Activated gamma-delta T cell treated with anti-CD3 and anti-CD28 coated beads, Interleukin-2, amount 50 U/mL, for 16 hours (primary cell): ENCODE measurements around the gene IVD.

Source experiments
- DNase-seq: peaks from one replicate; pipeline ENCODE4 v3.0.0-alpha.2; 2020; ENCODE audit warnings: low read depth

IVD gene

DNA sequence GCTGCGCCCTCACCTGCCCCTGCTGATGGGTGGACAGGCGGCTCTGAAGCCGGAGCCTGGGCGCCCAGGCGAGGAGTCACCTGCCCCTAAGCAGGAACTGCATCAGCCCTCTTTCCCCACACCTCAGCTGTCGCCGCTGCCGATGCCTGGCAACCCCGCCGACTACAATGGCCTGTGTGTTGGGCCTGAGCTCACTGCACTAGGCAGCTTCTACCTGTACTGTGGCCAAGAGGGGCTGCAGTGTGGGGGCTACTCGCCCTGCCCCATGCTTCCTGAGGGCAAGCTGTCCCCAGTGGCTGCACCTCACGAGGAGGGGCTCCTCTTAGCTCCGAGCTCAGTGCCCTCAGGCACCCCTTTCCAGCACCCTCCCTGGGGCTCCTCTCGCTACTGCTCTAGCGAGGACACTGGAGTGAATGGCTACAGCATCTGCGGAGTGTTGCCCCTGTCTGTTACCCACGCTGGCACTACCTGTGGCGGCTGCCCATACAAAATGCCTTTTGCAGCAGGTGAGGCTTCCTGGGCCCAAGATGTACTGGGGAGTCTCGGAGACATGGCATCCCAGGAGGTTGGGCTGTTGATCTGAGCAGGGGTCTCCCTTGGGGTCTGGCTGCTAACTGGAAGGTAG, 53.9 kb downstream of the IVD start:
- DNase-seq: no peak

DNA sequence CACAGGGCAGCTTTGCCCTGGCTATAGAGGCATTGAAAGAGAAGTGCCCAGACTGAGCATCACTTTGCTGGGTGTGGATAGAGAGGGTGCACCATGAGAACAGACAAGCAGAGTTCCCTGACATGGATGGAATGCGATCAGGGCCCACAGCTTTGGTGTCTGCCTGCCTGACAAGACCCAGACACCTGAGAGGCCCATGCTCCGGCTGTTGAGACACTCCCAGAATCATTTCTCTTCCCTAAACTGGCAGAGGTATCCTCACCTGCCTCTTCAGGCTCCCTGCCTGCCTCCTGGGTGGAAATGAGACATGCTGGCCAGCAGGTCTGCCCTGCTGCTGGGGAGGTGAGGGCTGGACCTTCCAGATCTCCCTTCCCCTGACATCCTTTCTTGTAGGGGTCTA, 54.8 kb downstream of the IVD start:
- no peak for DNase-seq

DNA sequence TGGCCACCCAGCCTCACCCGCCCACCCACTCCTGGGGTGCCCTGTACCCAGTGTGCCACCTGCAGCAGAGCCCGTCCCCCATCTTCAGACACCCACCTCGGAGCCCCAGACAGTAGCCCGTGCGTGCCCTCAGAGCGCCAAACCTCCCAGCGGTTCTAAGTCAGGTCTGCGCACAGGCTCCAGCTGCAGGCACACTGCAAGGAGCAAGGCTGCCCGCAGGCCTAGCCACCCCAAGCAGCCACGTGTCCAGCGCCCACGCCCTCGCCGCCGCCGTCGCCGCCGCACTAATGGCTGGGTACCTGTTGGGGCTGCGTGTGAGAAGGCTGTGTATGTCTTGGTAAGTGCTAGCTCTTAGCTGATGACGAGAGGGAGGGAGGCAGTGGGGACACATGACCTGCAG, 56.4 kb downstream of the IVD start:
- no peak for DNase-seq

DNA sequence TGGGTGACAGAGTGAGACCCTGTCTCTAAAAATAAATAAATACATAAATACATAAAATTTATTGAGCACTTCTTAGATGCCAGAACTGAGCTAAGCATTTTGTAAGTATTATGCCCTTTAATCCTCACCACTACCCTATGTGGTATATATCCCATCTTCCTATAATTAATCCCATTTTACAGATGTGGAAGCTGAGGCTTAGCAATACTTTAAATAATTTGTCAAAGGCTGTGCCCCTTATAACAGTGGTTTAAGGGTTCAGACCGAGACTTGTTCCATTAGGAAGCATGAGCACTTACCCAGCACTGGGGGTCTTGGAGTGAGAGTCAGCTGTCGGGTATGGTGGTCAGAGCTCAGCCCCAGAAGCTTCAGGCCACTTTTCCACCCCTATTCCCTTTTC, 57.7 kb downstream of the IVD start:
- DNase-seq: no peak

DNA sequence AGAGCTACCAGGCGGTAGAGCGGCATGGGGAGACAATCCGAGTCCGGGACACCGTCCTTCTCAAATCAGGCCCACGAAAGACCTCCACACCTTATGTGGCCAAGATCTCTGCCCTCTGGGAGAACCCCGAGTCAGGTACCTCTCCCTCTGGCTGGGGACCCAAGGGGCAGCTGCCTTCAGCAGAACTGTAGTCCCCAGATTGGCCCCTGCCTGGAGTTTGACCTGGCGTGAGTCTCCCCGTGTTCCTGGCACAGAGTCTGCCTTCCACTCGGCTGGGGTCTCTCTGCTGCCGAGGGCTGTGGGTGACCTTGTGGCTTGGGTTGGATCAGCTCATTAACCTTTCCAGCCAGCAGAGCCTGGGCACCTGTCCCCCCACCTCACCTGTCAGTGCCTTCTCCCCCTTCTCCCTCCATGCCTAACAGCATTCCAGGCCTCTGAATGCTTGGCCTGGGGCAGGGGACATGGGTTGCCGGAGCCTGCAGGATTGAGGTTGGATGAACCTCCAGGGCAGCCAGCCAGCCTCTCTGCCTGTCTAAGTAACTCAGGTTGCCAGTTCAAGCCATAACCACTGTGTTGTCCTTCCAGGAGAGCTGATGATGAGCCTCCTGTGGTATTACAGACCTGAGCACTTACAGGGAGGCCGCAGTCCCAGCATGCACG, 58.4 kb downstream of the IVD start:
- no peak for DNase-seq

DNA sequence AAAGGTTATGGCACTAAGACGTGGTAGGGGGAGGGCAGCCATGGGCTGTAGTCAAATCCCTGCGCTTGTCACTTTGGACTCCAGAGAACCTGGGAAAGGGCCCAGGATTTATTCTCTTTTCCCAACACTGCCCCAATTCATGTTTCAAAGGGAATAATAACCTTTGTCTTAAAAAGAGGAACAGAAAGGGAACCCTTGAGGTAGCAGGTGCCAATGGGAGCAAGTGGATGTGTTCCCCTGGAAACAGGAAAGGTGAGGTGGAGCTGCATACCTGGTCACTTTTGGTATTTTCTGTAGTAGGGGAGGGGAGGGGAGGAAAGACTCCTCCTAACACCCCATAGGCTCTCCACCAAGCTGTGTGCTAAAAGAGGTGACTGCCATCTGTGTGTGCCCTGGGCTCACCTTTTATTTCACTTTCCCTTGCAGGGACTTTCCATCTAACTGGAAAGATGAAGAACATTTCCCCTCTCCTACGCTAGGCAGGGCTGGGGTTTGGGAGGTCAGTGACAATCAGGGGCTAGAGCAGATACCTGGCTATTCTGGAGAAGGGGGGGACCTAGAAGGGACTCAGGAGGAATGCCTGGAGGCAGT, 59.1 kb downstream of the IVD start:
- DNase-seq: no peak

DNA sequence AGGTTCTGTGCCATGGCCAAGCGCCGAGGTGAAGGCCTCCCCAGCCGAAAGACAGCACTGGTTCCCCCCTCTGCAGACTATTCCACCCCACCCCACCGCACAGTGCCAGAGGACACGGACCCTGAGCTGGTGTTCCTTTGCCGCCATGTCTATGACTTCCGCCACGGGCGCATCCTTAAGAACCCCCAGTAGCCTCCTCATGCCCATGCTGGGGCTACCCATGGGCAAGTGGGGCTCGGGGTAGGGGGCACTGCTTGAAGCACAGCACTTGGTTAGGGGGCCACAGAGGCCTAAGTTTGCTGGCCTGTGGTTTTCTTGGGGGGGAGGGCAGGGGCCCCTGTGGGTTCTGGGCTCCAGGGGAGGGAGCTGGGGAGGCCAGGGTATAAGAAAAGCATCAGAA, 60.3 kb downstream of the IVD start:
- no peak for DNase-seq

DNA sequence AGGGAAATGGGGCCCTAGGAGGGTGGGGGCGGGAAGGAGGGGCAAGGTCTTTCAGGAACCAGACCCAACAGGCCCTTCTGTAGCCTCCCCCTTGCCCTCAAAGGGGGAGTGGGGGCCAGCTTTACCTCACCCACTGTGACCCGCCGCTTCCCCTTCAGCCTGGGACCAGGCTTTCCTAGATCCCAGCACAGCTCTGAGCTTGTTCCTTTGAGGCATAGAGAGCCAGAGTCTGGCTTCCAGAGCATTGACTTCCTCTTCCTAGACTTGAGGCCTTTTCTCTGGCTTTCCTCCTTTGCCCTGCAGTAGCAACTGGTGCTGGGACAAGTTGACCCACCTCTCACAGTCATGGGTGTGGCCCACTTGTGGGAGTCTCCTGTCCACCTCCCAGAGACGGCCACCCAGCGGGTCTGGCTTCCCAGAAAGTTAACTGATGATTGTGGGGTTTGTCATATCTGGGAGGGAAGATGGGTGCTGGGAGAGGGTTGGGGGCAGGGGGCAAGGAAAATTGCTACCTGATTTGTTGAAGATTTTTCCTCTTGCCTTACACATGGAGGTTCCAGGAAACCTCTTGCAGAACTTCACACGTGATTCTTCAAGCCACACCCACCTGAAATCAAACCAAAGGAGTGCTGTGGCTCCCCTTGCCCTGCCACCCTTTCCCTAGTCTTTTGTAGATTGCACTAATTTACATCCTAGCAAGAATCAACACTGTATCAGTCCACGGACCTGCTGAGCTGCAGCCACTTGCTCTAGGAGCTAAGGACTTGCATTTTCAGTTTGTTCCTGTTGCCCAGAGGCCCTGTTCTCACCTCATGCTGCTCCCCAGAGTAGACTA, 61.0 kb downstream of the IVD start:
- no peak for DNase-seq

DNA sequence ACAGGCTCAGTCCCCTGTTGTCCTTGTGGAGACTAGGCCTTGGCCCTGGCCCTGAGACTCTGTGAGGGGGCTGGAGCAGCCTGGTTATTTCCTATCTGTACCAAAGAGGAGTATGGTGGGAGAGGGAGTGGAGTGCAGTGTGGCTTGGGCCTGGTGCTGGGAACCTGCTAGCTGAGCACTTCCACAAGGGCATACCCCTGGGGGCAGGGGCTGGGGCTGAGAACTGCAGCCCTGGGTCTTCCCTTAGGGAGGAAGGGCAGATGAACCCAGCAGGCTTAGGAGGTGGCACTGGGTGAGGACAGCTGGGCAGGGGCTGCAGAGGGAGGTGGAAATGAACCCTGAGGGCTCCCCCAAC, 61.6 kb downstream of the IVD start:
- no peak for DNase-seq

DNA sequence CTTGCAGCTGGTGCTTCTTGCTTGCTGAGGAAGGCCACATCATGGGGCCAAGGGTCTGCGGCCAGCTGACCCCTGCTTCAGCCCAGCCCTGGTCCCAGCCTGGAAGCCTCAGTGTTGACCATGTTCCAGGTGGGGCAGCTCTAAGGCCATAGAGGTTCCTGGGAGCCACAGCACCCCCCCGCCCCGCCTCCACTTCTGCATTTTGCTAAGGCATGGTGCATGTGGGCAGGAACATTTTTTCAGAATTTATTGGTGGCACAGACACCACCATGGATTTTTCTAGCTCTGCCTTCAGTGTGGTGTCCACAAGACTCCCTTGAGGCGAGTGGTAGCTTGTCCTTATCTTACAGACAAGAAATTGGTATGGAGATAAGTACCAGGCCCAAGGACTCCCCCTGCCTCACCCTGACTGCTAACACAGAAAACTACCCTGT, 63.3 kb downstream of the IVD start:
- no peak for DNase-seq

DNA sequence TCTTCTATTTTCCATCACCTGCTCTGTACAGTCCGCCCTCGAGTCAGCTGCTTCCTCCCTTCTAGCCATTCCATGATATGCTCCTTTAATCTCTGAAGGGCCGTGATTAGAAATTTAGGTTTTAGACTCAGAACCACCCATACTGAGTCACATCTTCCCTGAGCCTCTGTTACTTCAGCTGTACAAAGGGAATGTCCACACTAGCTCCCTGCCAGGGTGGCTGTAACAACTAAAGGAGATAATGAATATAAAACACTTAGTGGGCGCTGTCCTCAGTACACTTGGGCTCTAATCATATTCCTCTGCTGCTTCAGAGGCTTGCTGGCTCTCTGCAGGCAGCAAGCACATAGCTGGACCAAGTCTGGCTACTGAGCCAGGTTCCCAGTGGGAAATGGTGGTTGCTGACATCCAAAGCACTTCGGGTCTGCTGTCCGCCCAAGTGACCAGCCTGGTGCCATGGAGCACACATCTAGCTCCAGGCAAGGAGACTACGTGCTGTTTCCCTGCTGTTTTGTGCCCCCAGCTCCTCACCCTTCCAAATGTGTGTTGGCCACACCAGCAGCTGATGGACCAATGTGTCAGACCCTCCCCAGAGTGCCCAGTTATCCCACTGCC, 64.3 kb downstream of the IVD start:
- no peak for DNase-seq

DNA sequence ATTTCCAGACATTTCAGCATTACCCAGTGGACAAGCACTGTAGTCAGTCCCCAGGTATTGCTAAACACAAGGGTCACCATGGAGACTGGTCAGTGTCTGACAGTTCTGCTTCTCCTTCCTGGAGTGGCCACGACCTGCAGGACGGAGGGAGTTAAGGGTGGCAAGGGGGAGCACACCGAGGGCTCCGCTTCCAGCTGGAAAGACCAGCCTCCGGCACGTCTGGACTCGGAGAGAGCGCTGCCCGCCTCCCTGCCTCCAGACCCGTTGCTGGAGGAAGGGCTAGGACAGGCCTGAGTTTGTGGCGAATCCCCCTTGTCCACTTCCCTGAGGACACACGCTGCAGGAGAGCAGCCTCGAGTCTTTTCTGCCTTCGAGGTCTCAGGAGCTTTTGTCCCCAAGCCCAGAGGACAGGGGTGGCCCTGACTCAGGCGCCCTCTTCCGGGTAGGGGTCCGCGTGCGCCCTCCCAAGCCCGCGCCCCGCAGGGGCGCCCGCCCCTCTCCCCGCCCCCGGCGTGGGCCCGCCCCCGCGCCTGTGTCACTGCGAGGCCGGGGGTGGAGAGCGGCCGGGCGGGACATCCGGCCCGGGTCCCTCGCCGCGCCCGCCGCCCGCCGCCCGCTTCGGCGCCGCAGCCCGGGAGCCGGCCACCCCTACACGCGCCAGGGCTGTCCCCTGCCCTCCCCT, 65.0 kb downstream of the IVD start, which contains the start of gene CHST14:
CHST14 (plus strand) TSS at position 562 of the 682 bp plus-strand sequence. CDS start 230 bp downstream, outside the sequence.
- DNase-seq: peak; percentile 46
